HG03354 (cell line): ENCODE measurements around the gene TIAL1.

Experiments
- ATAC-seq: cut with Tn5 transposase; IDR thresholded peaks from one replicate; pipeline ENCODE4 v1.9.1; 2021; ENCODE audit warnings: mild to moderate bottlenecking; ENCODE audit not compliant: unreplicated experiment, poor library complexity, severe bottlenecking

The TIAL1 gene

GRCh38 chr10:119616882-119617570 is 20.3 kb upstream of the TIAL1 start:
- ATAC-seq, result no peak

GRCh38 chr10:119614686-119615085 is 17.9 kb upstream of the TIAL1 start:
- ATAC-seq, result no peak

- ATAC-seq, result no peak
These were observed 17.0 kb upstream of the TIAL1 start for GRCh38 chr10:119613741-119614140.

- ATAC-seq, result no peak
These were observed 14.7 kb upstream of the TIAL1 start for GRCh38 chr10:119611433-119611832.

GRCh38 chr10:119609516-119609915 is 12.8 kb upstream of the TIAL1 start:
- no peak for ATAC-seq

- ATAC-seq, result no peak
These were observed 11.8 kb upstream of the TIAL1 start for GRCh38 chr10:119608316-119609155.

GRCh38 chr10:119604468-119604867 is 7.7 kb upstream of the TIAL1 start:
- ATAC-seq, result no peak

GRCh38 chr10:119602241-119603095 is 5.7 kb upstream of the TIAL1 start:
- peak; percentile 45 for ATAC-seq

- ATAC-seq, result no peak
These were observed 1.6 kb upstream of the TIAL1 start for GRCh38 chr10:119598397-119598796.

- ATAC-seq, result no peak
These were observed 832 bp upstream of the TIAL1 start for GRCh38 chr10:119597405-119598186.

- ATAC-seq, result peak; percentile 12
These were observed 868 bp downstream of the TIAL1 start for GRCh38 chr10:119595676-119596515.

GRCh38 chr10:119595134-119595675 is 1.6 kb downstream of the TIAL1 start:
- no peak for ATAC-seq

GRCh38 chr10:119588071-119588470 is 8.7 kb downstream of the TIAL1 start:
- ATAC-seq, result no peak

- no peak for ATAC-seq
These were observed 18.4 kb downstream of the TIAL1 start for GRCh38 chr10:119578355-119578754.

GRCh38 chr10:119575991-119576390 is 20.8 kb downstream of the TIAL1 start:
- no peak for ATAC-seq

- no peak for ATAC-seq
These were observed 21.3 kb downstream of the TIAL1 start for GRCh38 chr10:119575506-119575905.

GRCh38 chr10:119567978-119568377 is 28.8 kb downstream of the TIAL1 start:
- ATAC-seq, result no peak

GRCh38 chr10:119562097-119562496 is 34.7 kb downstream of the TIAL1 start:
- no peak for ATAC-seq
